ENCODE measurements around the gene SEMA3B. TPM values are rescaled to one million over a fixed set of nuclear protein-coding genes. Genes with fewer than 3 reads are reported as not detected.

SEMA3B gene
- total RNA-seq, 3 donors from 2014 or later: 10.1 to 17.6 (median 11.1) TPM

- Histone ChIP-seq H3K36me3 (no peaks in the 10 kb centered on the region), H3K4me3 (peak overlapping the region in 1 of 3 donors; percentile 85), H3K9me3 (no peaks in the 10 kb centered on the region), H3K4me1 (peaks cover 18 to 39% of the 10 kb centered on the region in 2 donors), H3K27ac (peak overlapping the region; percentile 94), H3K27me3 (no peaks in the 10 kb centered on the region)
- no peak for DNase-seq (ENCODE audit: low spot score in 2 of 2)
- TF ChIP-seq POLR2AphosphoS5 (IDR thresholded peaks at IDR 0.05) (no peak), POLR2A (IDR thresholded peaks at IDR 0.05) (no peak)
- TF ChIP-seq, protein P1, sequence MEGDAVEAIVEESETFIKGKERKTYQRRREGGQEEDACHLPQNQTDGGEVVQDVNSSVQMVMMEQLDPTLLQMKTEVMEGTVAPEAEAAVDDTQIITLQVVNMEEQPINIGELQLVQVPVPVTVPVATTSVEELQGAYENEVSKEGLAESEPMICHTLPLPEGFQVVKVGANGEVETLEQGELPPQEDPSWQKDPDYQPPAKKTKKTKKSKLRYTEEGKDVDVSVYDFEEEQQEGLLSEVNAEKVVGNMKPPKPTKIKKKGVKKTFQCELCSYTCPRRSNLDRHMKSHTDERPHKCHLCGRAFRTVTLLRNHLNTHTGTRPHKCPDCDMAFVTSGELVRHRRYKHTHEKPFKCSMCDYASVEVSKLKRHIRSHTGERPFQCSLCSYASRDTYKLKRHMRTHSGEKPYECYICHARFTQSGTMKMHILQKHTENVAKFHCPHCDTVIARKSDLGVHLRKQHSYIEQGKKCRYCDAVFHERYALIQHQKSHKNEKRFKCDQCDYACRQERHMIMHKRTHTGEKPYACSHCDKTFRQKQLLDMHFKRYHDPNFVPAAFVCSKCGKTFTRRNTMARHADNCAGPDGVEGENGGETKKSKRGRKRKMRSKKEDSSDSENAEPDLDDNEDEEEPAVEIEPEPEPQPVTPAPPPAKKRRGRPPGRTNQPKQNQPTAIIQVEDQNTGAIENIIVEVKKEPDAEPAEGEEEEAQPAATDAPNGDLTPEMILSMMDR (IDR thresholded peaks at IDR 0.05): no peak
- intact Hi-C loops (cut with DNase I; ENCODE audit: low total_unique reads): no loop called here
These were observed 48.4 kb downstream of the SEMA3B start for GRCh38 chr3:50317300-50317699.

- no peak for DNase-seq (ENCODE audit: low spot score in 2 of 2)
- no peaks in the 10 kb centered on the region for H3K36me3 ChIP-seq
- peak overlapping the region; percentile 94 for H3K27ac ChIP-seq
- peaks cover 18 to 45% of the 10 kb centered on the region in 2 donors for H3K4me1 ChIP-seq
- intact Hi-C loops (cut with DNase I; ENCODE audit: low total_unique reads): no loop called here
- H3K4me3 ChIP-seq: peak overlapping the region in 2 of 3 donors; percentile 54 to 85
- H3K9me3 ChIP-seq: no peaks in the 10 kb centered on the region
- TF ChIP-seq, protein P1 (IDR thresholded peaks at IDR 0.05): no peak
- TF ChIP-seq POLR2A (IDR thresholded peaks at IDR 0.05) (no peak), POLR2AphosphoS5 (IDR thresholded peaks at IDR 0.05) (no peak)
- no peaks in the 10 kb centered on the region for H3K27me3 ChIP-seq
These were observed 49.2 kb downstream of the SEMA3B start for GRCh38 chr3:50318163-50318562.

GRCh38 chr3:50318615-50319014 is 49.7 kb downstream of the SEMA3B start:
- no peaks in the 10 kb centered on the region for H3K27me3 ChIP-seq
- no peaks in the 10 kb centered on the region for H3K36me3 ChIP-seq
- H3K27ac ChIP-seq: peak overlapping the region; percentile 94
- H3K4me3 ChIP-seq: peak overlapping the region; percentile 54 to 85 (median 79)
- TF ChIP-seq, protein P1 (IDR thresholded peaks at IDR 0.05): no peak
- no peak for TF ChIP-seq POLR2AphosphoS5 (IDR thresholded peaks at IDR 0.05)
- TF ChIP-seq POLR2A (IDR thresholded peaks at IDR 0.05): no peak
- no peaks in the 10 kb centered on the region for H3K9me3 ChIP-seq
- peaks cover 18 to 45% of the 10 kb centered on the region in 2 donors for H3K4me1 ChIP-seq
- intact Hi-C loops (cut with DNase I; ENCODE audit: low total_unique reads): no loop called here
- DNase-seq (ENCODE audit: low spot score in 2 of 2): no peak

- H3K4me3 ChIP-seq: peak overlapping the region; percentile 54 to 85 (median 79)
- no peaks in the 10 kb centered on the region for H3K27me3 ChIP-seq
- no peaks in the 10 kb centered on the region for H3K9me3 ChIP-seq
- no peak for TF ChIP-seq POLR2AphosphoS5 (IDR thresholded peaks at IDR 0.05)
- no peak for TF ChIP-seq POLR2A (IDR thresholded peaks at IDR 0.05)
- TF ChIP-seq, protein P1 (IDR thresholded peaks at IDR 0.05): no peak
- DNase-seq (ENCODE audit: low spot score in 2 of 2): no peak
- H3K4me1 ChIP-seq: peaks cover 18 to 45% of the 10 kb centered on the region in 2 donors
- intact Hi-C loops (cut with DNase I; ENCODE audit: low total_unique reads): no loop called here
- H3K27ac ChIP-seq: peak overlapping the region; percentile 94
- H3K36me3 ChIP-seq: no peaks in the 10 kb centered on the region
These were observed 50.4 kb downstream of the SEMA3B start for GRCh38 chr3:50319181-50319893.

GRCh38 chr3:50319894-50320625 is 51.1 kb downstream of the SEMA3B start:
- Histone ChIP-seq H3K4me3 (peak overlapping the region; percentile 54 to 85 (median 79)), H3K27me3 (no peaks in the 10 kb centered on the region), H3K4me1 (peaks cover 18 to 45% of the 10 kb centered on the region in 2 donors), H3K27ac (peak overlapping the region; percentile 93 to 94), H3K36me3 (no peaks in the 10 kb centered on the region), H3K9me3 (no peaks in the 10 kb centered on the region)
- intact Hi-C loops (cut with DNase I; ENCODE audit: low total_unique reads): no loop called here
- DNase-seq (ENCODE audit: low spot score in 2 of 2): no peak
- no peak for TF ChIP-seq POLR2A (IDR thresholded peaks at IDR 0.05)
- TF ChIP-seq POLR2AphosphoS5 (IDR thresholded peaks at IDR 0.05): no peak

Measured in breast epithelium (tissue), 4 donors.